Neuron (in vitro differentiated cells): ENCODE results near the gene NRXN3.

ENCODE experiments used
- H2AFZ ChIP-seq: one replicate; pipeline ENCODE4 v1.6.1; 2013; ENCODE audit warnings: low read depth, mild to moderate bottlenecking, inconsistent platforms, low read length, moderate library complexity
- H3K27me3 ChIP-seq: one replicate; pipeline ENCODE4 v1.6.1; 2013; ENCODE audit warnings: low read length; ENCODE audit not compliant: insufficient read depth
- H3K36me3 ChIP-seq: one replicate; pipeline ENCODE4 v1.6.1; 2013; ENCODE audit warnings: low read length; ENCODE audit not compliant: insufficient read depth
- H3K4me1 ChIP-seq: one replicate; pipeline ENCODE4 v1.6.1; 2013; ENCODE audit warnings: low read length; ENCODE audit not compliant: insufficient read depth
- H3K4me3 ChIP-seq: 2 replicates; pipeline ENCODE4 v1.5.1; 2013; ENCODE audit warnings: mild to moderate bottlenecking, low read length, moderate library complexity
- H3K9me3 ChIP-seq: one replicate; pipeline ENCODE4 v1.6.1; 2013; ENCODE audit warnings: low read length

Gene NRXN3

DNA sequence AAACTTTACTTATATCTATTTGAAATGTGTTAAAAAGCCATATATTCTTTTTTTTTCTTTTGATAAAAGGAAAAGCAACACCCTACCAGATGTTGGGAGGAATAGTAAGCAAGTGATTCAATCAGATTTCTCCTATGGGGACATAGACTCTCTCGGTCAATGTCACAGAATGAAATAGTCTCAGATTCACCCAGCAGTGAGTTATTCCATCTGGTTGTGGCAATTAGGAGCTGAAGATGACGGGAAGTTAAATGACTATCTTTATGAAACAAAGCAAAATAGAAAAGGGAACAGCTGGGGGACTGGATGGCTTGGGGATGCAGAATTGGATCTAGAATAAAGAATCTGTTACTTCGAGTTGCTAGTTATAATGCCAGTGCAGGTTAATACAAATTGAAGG, 857.0 kb downstream of the NRXN3 start:
- Histone ChIP-seq H3K4me1 (no peaks in the 10 kb centered on the region), H2AFZ (no peak overlapping the region), H3K27me3 (no peaks in the 10 kb centered on the region), H3K9me3 (no peaks in the 10 kb centered on the region), H3K36me3 (no peaks in the 10 kb centered on the region), H3K4me3 (no peak overlapping the region)

DNA sequence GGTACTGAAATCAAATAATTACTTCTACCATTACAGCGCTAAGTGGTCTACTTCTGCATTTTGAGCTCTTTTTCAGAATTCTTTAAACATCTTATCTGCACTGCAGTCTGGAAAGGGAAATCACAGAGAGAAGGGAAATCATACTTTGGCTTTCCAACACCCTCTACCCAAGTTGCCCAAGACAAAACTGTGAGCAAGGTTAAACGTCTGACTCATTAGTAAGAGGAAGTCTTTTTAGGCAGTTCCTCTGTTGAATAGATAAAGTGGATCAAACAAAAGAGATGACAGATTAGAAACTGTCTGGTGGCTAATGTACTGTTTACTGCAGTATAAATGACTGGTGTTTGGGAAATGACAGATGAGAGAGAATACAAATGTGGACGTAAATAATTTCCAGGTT, 858.1 kb downstream of the NRXN3 start:
- no peaks in the 10 kb centered on the region for H3K9me3 ChIP-seq
- H2AFZ ChIP-seq: no peak overlapping the region
- no peaks in the 10 kb centered on the region for H3K4me1 ChIP-seq
- H3K27me3 ChIP-seq: no peaks in the 10 kb centered on the region
- H3K36me3 ChIP-seq: no peaks in the 10 kb centered on the region
- H3K4me3 ChIP-seq: no peak overlapping the region

GRCh38 chr14:79036441-79036840, 866.3 kb downstream of the NRXN3 start:
- H3K4me1 ChIP-seq: no peaks in the 10 kb centered on the region
- no peak overlapping the region for H2AFZ ChIP-seq
- no peaks in the 10 kb centered on the region for H3K27me3 ChIP-seq
- no peaks in the 10 kb centered on the region for H3K9me3 ChIP-seq
- no peak overlapping the region for H3K4me3 ChIP-seq
- no peaks in the 10 kb centered on the region for H3K36me3 ChIP-seq

GRCh38 chr14:79037106-79037505, 866.9 kb downstream of the NRXN3 start:
- Histone ChIP-seq H3K9me3 (no peaks in the 10 kb centered on the region), H3K27me3 (no peaks in the 10 kb centered on the region), H3K36me3 (no peaks in the 10 kb centered on the region), H3K4me3 (no peak overlapping the region), H2AFZ (no peak overlapping the region), H3K4me1 (no peaks in the 10 kb centered on the region)

- H3K4me3 ChIP-seq: no peak overlapping the region
These were observed 867.4 kb downstream of the NRXN3 start for GRCh38 chr14:79037593-79037992.

GRCh38 chr14:79040790-79041189, 870.6 kb downstream of the NRXN3 start:
- Histone ChIP-seq H3K27me3 (no peaks in the 10 kb centered on the region), H3K4me3 (no peak overlapping the region), H3K4me1 (no peaks in the 10 kb centered on the region), H3K36me3 (no peaks in the 10 kb centered on the region), H2AFZ (no peak overlapping the region), H3K9me3 (no peaks in the 10 kb centered on the region)

More at GRCh38 chr14:79037593-79037992, 867.4 kb downstream of the NRXN3 start:
- Histone ChIP-seq H2AFZ (no peak overlapping the region), H3K4me1 (no peaks in the 10 kb centered on the region), H3K9me3 (no peaks in the 10 kb centered on the region), H3K36me3 (no peaks in the 10 kb centered on the region), H3K27me3 (no peaks in the 10 kb centered on the region)

DNA sequence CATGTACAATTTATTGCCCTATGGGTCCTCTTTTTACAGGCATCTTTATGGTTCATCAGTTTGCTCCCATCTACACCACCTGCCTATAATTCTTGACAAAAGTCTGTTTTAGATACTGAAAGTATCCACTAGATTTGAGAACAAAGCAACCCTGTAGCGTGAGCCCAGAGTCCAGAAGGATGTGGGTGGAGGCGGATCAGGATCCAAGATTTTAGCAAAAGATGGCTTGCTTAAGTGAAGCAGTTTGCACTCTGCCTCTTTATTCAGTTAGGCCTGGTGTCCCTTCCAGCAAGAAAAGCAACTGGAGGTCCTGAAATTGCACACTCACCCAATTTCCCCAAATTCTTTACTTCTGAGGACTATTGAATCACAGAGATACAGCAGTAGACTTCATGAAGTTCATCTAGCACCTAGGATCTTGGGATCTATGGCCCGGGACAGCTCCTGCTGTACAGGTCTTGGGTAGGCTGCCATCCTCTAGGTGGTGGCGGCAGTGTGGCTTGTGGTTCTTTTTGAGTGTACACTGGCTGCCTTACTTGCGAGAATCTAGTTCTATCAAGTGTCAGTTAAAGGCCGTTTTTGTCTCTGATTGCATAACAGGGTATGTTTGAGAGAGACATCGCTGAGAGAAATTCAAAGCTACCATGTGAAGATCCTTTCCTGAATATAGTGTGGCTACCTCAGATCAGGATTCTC, 873.2 kb downstream of the NRXN3 start:
- Histone ChIP-seq H3K36me3 (no peaks in the 10 kb centered on the region), H3K9me3 (no peaks in the 10 kb centered on the region), H2AFZ (no peak overlapping the region), H3K4me1 (no peaks in the 10 kb centered on the region), H3K4me3 (no peak overlapping the region), H3K27me3 (no peaks in the 10 kb centered on the region)

GRCh38 chr14:79044894-79045624, 874.9 kb downstream of the NRXN3 start:
- H3K9me3 ChIP-seq: no peaks in the 10 kb centered on the region
- H3K27me3 ChIP-seq: no peaks in the 10 kb centered on the region
- H3K4me1 ChIP-seq: no peaks in the 10 kb centered on the region
- H3K4me3 ChIP-seq: no peak overlapping the region
- H3K36me3 ChIP-seq: no peaks in the 10 kb centered on the region
- H2AFZ ChIP-seq: no peak overlapping the region

DNA sequence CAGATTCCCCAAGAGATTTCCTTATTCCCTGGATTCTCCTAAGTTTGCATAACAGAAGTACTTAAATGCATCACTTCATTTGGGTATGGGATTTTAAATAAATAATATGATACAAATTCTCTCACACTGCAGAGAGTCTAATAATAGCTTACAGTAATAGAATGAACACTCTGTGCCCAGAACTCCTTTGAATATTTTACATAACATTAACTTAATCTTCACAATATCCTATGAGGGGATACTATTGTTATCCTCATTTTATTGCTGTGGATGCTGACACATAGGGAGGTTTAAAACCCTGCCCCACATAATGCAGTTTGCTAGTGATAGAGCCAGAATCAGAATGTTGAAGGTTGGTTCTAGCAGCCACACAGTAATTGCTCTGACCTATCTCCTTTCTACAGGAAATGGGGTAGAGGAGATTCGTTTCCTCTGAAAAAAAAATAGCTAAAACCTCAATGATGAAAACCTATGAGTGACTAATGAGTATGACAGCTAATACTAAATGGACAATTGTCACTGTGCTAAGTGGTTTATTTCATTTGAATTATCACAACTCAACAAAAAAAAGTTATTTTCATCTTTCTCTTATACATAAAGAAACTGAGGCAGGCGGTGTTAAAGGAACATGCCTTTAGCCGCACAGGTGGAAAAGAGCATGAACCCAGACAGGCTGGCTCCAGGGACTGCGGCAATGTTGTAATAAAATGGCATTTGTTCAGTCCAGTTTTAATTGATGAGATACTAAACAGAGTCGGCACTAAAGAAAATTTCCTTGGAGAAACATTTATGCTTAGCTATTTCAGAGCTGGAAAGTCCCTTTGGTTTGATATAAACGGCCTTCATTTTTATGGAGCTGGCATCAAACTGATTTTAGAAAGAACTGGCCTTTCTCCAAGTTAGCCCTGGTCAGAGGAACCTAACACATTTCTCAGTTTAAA, 880.9 kb downstream of the NRXN3 start:
- H3K4me3 ChIP-seq: no peak overlapping the region
- H3K36me3 ChIP-seq: no peaks in the 10 kb centered on the region
- no peaks in the 10 kb centered on the region for H3K4me1 ChIP-seq
- H2AFZ ChIP-seq: no peak overlapping the region
- no peaks in the 10 kb centered on the region for H3K9me3 ChIP-seq
- H3K27me3 ChIP-seq: no peaks in the 10 kb centered on the region

DNA sequence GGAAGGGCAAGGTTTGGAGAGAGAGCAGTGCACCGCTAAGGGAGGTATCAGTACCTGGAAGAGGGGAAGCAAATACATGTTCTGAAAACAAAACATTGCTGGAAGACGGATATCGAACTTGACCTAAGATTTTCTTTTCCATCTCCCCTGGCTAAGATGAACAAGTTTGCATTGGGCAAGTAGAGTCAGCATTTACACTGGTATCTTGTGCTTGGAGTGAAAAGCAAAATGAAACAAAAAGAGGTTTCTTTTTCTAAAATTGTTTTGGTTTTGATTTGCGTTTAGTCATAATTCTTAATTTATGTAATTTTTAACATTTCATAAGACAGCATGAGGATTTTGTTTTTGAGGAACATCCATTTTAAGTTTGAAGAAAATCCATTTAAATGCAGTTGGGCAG, 881.6 kb downstream of the NRXN3 start:
- Histone ChIP-seq H3K4me1 (no peaks in the 10 kb centered on the region), H3K9me3 (no peaks in the 10 kb centered on the region), H3K4me3 (no peak overlapping the region), H3K27me3 (no peaks in the 10 kb centered on the region), H3K36me3 (no peaks in the 10 kb centered on the region), H2AFZ (no peak overlapping the region)

GRCh38 chr14:79056879-79057278, 886.7 kb downstream of the NRXN3 start:
- H3K4me3 ChIP-seq: no peak overlapping the region
- no peak overlapping the region for H2AFZ ChIP-seq
- H3K9me3 ChIP-seq: no peaks in the 10 kb centered on the region
- H3K4me1 ChIP-seq: no peaks in the 10 kb centered on the region
- no peaks in the 10 kb centered on the region for H3K27me3 ChIP-seq
- H3K36me3 ChIP-seq: no peaks in the 10 kb centered on the region

DNA sequence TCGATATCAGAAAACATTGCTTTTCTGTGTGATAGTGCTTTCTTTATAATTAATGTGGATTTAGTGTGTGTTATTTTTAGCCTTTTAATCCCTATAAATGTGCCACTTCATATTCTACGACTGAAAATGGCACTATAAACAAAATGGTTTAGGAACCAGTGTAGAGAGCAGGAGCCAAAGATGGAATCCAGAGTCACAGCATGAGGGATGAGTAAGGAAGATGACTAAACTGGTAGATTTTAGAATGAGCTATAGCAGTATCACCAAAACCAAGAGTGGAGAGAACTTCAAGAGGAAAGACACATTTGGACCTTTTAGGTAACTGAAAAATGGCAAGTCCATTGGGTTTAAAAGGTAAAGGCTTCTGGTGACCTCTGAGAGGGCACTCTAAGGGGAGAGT, 887.2 kb downstream of the NRXN3 start:
- Histone ChIP-seq H3K36me3 (no peaks in the 10 kb centered on the region), H2AFZ (no peak overlapping the region), H3K4me1 (peaks cover under 1% of the 10 kb centered on the region)

GRCh38 chr14:79062226-79062625, 892.1 kb downstream of the NRXN3 start:
- Histone ChIP-seq H3K4me3 (no peak overlapping the region), H3K9me3 (no peaks in the 10 kb centered on the region), H2AFZ (no peak overlapping the region), H3K36me3 (no peaks in the 10 kb centered on the region), H3K4me1 (peaks cover 3% of the 10 kb centered on the region), H3K27me3 (no peaks in the 10 kb centered on the region)

More for the DNA sequence above, 887.2 kb downstream of the NRXN3 start:
- no peaks in the 10 kb centered on the region for H3K27me3 ChIP-seq
- no peaks in the 10 kb centered on the region for H3K9me3 ChIP-seq
- no peak overlapping the region for H3K4me3 ChIP-seq
